BJ (cell line): Measurements from ENCODE around the gene TULP1. TPM values are rescaled to one million over a fixed set of nuclear protein-coding genes. Genes with fewer than 3 reads are reported as not detected.
"Not testable (repeated sequence)": the region's sequence is repeated elsewhere in the genome, so short reads cannot be mapped to it uniquely, and the experiment has no call there.

ENCODE experiments used
- CTCF ChIA-PET: fragments of 350-600 bp; formaldehyde crosslinking; extraction: SDS; loops from one replicate; lab custom pipeline; 2021; ENCODE audit warnings: antibody characterized with exemption, inconsistent platforms; lab: Yijun Ruan, JAX
- POLR2A ChIA-PET: fragments of 300-600 bp; sonication (Branson Sonifier 250); formaldehyde crosslinking; extraction: SDS; loops from one replicate; lab custom pipeline; 2021; ENCODE audit warnings: antibody characterized with exemption; lab: Charles Lee
- DNase-seq: peaks from one replicate; pipeline ENCODE4 v3.0.0-alpha.2; 2011; ENCODE audit warnings: low read depth
- H3K27me3 ChIP-seq: 2 replicates; pipeline ENCODE4 v1.6.0; 2011; ENCODE audit warnings: low read length; ENCODE audit not compliant: control insufficient read depth, insufficient read depth
- H3K36me3 ChIP-seq: 2 replicates; pipeline ENCODE4 v1.5.1; 2011; ENCODE audit warnings: low read length; ENCODE audit not compliant: control insufficient read depth, insufficient read depth
- H3K4me3 ChIP-seq: 2 replicates; pipeline ENCODE4 v1.5.1; 2011; ENCODE audit warnings: low read depth, mild to moderate bottlenecking, control low read depth, low read length
- CTCF ChIP-seq: IDR thresholded peaks from 2 replicates; pipeline ENCODE4 v1.5.1; 2011; ENCODE audit warnings: low read depth, mild to moderate bottlenecking, control low read depth, inconsistent platforms, low read length, moderate library complexity; ENCODE audit not compliant: insufficient read depth
- polyA plus RNA-seq: library from polyadenylated mRNA; depleted of rRNA; stranded (reverse); fragments of >200 nt; gene quantifications from 2 replicates; pipeline ENCODE4 v1.2.3, GENCODE V29; 2011

The TULP1 gene
- polyA plus RNA-seq, 1 experiment, result not detected

- CTCF ChIA-PET, result interaction anchor here (1.3 to 8.7 kb wide), 2 partner anchors 22 to 217 kb away, joined by 3 to 113 read pairs; partner anchors contain the start of gene ARMC12
- peaks cover 6% of the 10 kb centered on the region for H3K27me3 ChIP-seq
- TF ChIP-seq CTCF, result no peak
- H3K36me3 ChIP-seq, result no peaks in the 10 kb centered on the region
- no peak overlapping the region for H3K4me3 ChIP-seq
- POLR2A ChIA-PET, result interaction anchor here (0.6 kb wide), 1 partner anchor 54 kb away, joined by 6 read pairs; no protein-coding TSS in a partner anchor
- no peak for DNase-seq
Observed at GRCh38 chr6:35518566-35519312, 6.0 kb upstream of the TULP1 start.

GRCh38 chr6:35517978-35518377 lies 5.3 kb upstream of the TULP1 start:
- H3K36me3 ChIP-seq, DNase-seq, H3K4me3 ChIP-seq, H3K27me3 ChIP-seq: not testable (repeated sequence)
- POLR2A ChIA-PET, result interaction anchor here (0.6 kb wide), 1 partner anchor 55 kb away, joined by 6 read pairs; no protein-coding TSS in a partner anchor
- CTCF ChIA-PET, result interaction anchor here (1.3 to 8.7 kb wide), 2 partner anchors 23 to 218 kb away, joined by 3 to 113 read pairs; partner anchors contain the start of gene ARMC12

GRCh38 chr6:35516712-35517111 lies 4.0 kb upstream of the TULP1 start:
- TF ChIP-seq CTCF, result no peak
- H3K27me3 ChIP-seq, result peaks cover 6% of the 10 kb centered on the region
- DNase-seq, result no peak
- CTCF ChIA-PET, result interaction anchor here (0.6 to 8.7 kb wide), 3 partner anchors 9 to 310 kb away, joined by 3 to 113 read pairs (median 3); partner anchors contain the start of gene ARMC12
- no peak overlapping the region for H3K4me3 ChIP-seq
- no peaks in the 10 kb centered on the region for H3K36me3 ChIP-seq
- POLR2A ChIA-PET, result no interaction called here

- CTCF ChIA-PET, result interaction anchor here (0.6 to 8.7 kb wide), 2 partner anchors 220 to 311 kb away, joined by 3 to 113 read pairs; partner anchors contain the start of gene ARMC12
- DNase-seq, H3K36me3 ChIP-seq, H3K27me3 ChIP-seq, H3K4me3 ChIP-seq, POLR2A ChIA-PET: not testable (repeated sequence)
Observed at GRCh38 chr6:35515939-35516338, 3.2 kb upstream of the TULP1 start.

GRCh38 chr6:35514587-35514986 lies 1.9 kb upstream of the TULP1 start:
- no peak for DNase-seq
- no peaks in the 10 kb centered on the region for H3K36me3 ChIP-seq
- TF ChIP-seq CTCF, result no peak
- H3K4me3 ChIP-seq, result no peak overlapping the region
- CTCF ChIA-PET, result interaction anchor here (1.1 to 1.2 kb wide), 2 partner anchors 8 to 17 kb away, joined by 3 to 7 read pairs; no protein-coding TSS in a partner anchor
- POLR2A ChIA-PET, result interaction anchor here (0.7 kb wide), 1 partner anchor 14 kb away, joined by 13 read pairs; no protein-coding TSS in a partner anchor
- H3K27me3 ChIP-seq, result peaks cover 12% of the 10 kb centered on the region

- ChIA-PET CTCF (no interaction called here), POLR2A (no interaction called here)
- H3K36me3 ChIP-seq, result no peaks in the 10 kb centered on the region
- TF ChIP-seq CTCF, result no peak
- H3K27me3 ChIP-seq, result peaks cover 22% of the 10 kb centered on the region
- no peak overlapping the region for H3K4me3 ChIP-seq
- no peak for DNase-seq
Observed at GRCh38 chr6:35512006-35512405, 690 bp downstream of the TULP1 start.
